H1 (cell line): ENCODE data around the gene AURKAIP1. TPM values are rescaled to one million over a fixed set of nuclear protein-coding genes. Genes with fewer than 3 reads are reported as not detected.

ENCODE experiments used
- CBX8 ChIP-seq: fragments of 300-800, 300-1000 bp; sonication (generic); IDR thresholded peaks from 2 replicates; pipeline ENCODE4 v1.7.1; 2016; ENCODE audit warnings: low read depth, low read length, borderline replicate concordance
- CEBPB ChIP-seq: IDR thresholded peaks from 2 replicates; pipeline ENCODE4 v1.6.1; 2012; ENCODE audit warnings: low read depth, low read length
- CHD1 ChIP-seq: IDR thresholded peaks from 2 replicates; pipeline ENCODE4 v1.6.1; 2012; ENCODE audit warnings: low read depth, low read length, improper control_type of control experiment
- CTBP2 ChIP-seq: IDR thresholded peaks from 2 replicates; pipeline ENCODE4 v1.7.0; 2011; ENCODE audit warnings: borderline replicate concordance, mild to moderate bottlenecking, moderate library complexity, mixed read lengths, low read length; ENCODE audit not compliant: insufficient read depth, insufficient read length
- PHF8 ChIP-seq: fragments of 200-600 bp; sonication (generic); conservative IDR thresholded peaks from 2 replicates; pipeline ENCODE4 v1.7.1; 2012; ENCODE audit warnings: low read depth, mild to moderate bottlenecking, inconsistent platforms, low read length, moderate library complexity
- POLR2AphosphoS5 ChIP-seq: IDR thresholded peaks from 2 replicates; pipeline ENCODE4 v1.6.1; 2011; ENCODE audit warnings: low read depth, low read length
- TAF7 ChIP-seq: optimal IDR thresholded peaks from 2 replicates; pipeline ENCODE3; 2011; ENCODE audit warnings: low read depth, mild to moderate bottlenecking, inconsistent platforms, low read length, moderate library complexity, borderline replicate concordance
- polyA plus RNA-seq, 7 experiments: library from polyadenylated mRNA; depleted of rRNA in 3 of 7; stranded (reverse) in 5 of 7; unstranded in 2 of 7; fragments of >200 nt in 5 of 7; fragments of 200-250 nt in 2 of 7; gene quantifications; 1 replicate in 5 of 7; 2 replicates in 1 of 7; 4 replicates in 1 of 7; pipeline versions ENCODE4 v1.2.1 to v1.2.3, GENCODE V29; 2011 to 2013; ENCODE audit warnings: missing spikeins in 2 of 7, mixed read lengths in 2 of 7
- total RNA-seq: library from RNA; stranded (reverse); fragmentation: NEBNext Ultra II Directional; extraction: Animal tissue kit (Norgen Biotek cat#: 25700); gene quantifications from 2 replicates; pipeline ENCODE4 v1.2.1, GENCODE V29; 2021
- TF ChIP-seq, protein P1 (sequence below): IDR thresholded peaks from 2 replicates; pipeline ENCODE4 v1.6.1; 2012; ENCODE audit warnings: low read length, inconsistent platforms

The AURKAIP1 gene
- total and polyA plus RNA-seq, 2 of the 8 experiments (the other 6 are each of a cell fraction or from before 2014, with no cell fraction given) = 87.8 to 194 TPM

DNA sequence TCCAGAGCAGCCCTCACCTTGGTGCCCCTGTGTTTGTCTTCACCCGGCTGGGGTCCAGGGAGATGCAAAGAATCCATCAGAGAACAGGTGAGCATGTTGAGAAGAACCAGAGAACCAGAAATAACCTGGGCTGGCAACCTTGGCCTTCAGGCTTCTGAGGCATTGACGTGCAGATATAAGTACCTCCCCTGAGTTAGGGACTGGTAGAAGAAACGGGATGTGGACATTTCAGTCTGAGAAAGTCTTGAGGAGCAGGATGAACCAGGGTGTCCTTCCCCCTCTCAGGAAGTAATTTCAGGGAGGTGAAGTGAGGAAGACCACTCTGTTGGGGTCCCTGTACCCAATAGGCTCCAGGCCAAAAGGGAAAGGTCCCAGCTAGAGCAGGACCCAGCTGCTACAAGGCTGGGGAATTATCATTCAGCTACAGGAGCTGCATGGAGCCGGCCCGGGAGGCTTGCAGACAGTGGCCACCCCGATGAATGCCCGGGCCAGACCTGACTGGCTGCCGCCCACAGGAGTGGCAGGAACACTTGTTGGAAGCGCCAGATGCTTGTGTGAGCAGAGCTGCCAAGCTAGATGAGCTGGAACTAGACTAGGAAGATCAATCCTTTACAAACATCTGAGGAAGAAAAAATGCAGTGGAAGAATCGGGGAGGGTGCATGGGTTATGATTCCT is 1.7 kb upstream of the AURKAIP1 start (continued):
- TF ChIP-seq CTBP2 (no peak), TAF7 (no peak), CEBPB (no peak), POLR2AphosphoS5 (no peak), CBX8 (no peak), CHD1 (no peak), PHF8 (no peak)
- TF ChIP-seq, protein P1, sequence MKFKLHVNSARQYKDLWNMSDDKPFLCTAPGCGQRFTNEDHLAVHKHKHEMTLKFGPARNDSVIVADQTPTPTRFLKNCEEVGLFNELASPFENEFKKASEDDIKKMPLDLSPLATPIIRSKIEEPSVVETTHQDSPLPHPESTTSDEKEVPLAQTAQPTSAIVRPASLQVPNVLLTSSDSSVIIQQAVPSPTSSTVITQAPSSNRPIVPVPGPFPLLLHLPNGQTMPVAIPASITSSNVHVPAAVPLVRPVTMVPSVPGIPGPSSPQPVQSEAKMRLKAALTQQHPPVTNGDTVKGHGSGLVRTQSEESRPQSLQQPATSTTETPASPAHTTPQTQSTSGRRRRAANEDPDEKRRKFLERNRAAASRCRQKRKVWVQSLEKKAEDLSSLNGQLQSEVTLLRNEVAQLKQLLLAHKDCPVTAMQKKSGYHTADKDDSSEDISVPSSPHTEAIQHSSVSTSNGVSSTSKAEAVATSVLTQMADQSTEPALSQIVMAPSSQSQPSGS = no peak
